Measurements from ENCODE around the gene ZFP36L1.

The ZFP36L1 gene, protein sequence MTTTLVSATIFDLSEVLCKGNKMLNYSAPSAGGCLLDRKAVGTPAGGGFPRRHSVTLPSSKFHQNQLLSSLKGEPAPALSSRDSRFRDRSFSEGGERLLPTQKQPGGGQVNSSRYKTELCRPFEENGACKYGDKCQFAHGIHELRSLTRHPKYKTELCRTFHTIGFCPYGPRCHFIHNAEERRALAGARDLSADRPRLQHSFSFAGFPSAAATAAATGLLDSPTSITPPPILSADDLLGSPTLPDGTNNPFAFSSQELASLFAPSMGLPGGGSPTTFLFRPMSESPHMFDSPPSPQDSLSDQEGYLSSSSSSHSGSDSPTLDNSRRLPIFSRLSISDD

DNA sequence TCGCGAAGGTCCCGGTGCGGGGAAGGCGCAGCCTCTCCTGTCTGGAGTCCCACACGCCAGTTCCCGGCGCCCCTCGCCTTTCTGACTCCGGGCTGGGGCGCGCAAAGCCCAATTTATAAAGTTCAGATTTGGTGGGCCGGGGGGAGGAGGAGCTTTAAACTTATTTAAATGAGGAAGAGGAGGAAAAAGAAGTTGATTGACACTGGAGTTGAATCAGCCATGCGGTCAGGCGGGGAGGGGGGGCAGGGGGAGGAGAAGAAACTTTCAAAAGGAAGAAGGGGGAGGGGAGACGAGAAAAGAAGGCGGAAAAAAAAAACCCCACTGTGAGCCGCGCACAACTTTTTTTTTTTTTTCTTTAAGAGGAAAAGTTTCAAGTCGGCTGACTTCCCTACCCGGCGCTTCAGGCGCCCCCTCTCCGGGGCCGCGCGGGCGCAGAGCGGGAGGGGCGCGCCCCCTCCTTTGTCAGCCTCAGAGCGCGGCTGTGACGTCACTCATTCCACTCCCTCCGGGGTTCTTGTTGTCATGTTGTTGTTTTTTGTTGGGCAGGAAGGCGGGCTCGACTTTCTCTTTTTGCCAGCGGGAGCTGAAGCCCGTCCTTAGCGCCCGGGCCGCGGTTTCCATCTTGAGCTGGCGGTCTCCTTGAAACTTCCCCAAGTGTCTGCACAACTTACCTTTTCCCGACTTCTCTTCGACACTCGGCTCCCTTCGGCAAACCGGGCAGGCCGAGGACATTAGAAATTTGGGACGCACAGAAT, at the start of gene ZFP36L1:
TSS of gene ZFP36L1 (minus strand) at position 89 of the 755 bp plus-strand sequence. CDS start 129 bp downstream, outside the sequence.
- peak; percentile 93 for DNase-seq (ENCODE audit: low spot score)

DNA sequence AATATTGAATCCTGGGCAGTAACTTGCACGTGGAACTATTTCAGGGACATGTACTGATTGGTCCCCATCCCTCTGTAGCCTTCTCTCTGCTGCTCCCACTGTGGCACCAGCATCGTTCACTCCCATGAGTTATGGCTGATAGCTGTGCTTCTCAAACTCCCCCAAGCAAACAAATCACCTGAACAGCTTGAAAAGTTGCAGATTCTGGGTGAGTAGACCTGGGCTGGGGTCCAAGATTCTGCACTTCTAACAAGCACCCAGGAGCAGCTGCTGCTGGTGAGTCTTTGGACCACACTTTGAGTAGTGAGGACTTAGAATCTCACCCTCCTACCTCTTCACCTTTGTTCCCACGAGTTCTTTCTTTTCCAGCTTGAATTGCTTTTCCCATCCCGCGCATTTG, 49.4 kb upstream of the ZFP36L1 start:
- DNase-seq (ENCODE audit: low spot score) = no peak

DNA sequence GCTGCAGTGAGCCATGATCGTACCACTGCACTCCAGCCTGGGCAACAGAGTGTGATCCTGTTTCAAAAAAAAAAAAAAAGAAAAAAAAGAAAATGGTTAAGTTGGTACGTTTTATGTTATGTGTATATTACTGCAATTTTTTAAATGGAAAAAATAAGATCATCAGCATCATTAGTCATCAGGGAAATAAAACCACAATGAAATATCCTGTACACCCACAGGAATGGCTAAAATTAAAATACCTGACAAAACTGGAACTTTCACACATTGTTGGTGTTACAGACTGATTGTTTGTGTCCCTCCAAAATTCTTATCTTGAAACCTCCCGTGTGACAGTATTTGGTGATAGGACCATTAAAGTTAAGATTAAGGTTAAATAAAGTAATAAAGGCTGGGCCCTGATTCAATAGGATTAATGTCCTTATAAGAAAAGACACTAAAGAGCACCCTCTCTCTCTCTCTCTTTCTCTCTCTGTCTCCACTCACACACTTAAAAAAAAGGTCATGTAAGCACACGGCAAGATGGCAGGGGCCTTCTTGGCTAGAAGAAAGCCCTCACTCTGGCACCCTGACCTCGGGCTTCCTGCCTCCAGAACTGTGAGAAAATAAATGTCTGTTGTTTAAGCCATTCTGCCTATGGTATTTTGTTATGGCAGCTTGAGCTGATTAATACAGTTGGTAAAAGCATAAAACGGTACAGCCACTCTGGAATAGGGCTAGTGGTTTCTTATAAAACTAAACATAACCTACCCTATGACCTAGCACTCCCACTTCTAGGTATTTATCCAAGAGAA, 48.3 kb upstream of the ZFP36L1 start:
- no peak for DNase-seq (ENCODE audit: low spot score)

DNA sequence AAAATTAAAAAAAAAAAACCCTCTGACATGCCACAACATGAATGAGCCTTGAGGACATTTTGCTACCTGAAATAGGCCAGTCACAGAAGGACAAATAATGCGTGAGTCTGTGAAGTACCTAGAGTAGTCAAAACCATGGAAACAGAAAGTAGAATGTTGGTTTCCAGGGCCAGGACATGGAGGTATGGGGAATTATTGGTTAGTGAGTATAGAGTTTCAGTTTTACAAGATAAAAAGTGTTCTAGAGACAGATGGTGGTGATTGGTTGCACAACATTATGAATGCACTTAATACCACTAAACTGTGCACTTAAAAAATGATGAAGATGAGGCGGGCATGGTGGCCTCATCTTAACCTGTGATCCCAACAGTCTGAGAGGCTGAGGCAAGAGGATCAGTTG, 47.6 kb upstream of the ZFP36L1 start:
- DNase-seq (ENCODE audit: low spot score) = no peak

DNA sequence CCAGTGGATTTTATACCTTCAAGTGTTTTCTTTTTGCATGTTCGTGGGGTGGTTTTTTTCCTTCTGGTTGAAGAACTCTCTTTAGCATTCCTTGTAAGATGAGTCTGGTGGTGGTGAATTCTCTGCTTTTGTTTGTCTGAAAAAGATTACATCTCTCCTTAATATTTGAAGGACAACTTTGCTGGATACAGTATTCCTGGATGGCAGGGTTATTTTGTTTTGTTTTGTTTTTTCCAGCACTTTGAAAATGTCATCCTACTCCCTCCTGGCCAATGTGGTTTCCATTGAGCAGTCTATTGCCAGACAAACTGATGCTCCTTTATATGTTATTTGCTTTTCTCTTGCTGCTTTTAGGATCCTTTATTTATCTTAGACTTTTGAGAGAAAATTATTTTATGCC, 43.2 kb upstream of the ZFP36L1 start:
- no peak for DNase-seq (ENCODE audit: low spot score)

DNA sequence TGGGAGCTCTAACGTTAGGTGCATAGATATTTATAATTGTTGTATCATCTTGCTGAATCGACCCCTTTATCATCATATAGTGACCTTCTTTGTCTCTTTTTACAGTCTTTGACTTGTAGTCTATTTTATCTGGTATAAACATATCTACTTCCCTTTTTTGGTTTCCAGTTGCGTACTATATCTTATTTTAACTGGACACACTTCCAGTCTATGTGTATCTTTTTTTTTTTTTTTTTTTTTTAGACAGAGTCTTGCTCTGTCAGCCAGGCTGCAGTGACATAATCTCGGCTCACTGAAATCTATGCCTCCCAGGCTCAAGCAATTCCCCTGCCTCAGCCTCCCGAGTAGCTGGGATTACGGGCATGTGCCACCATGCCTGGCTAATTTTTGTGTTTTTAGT, 41.9 kb upstream of the ZFP36L1 start:
- no peak for DNase-seq (ENCODE audit: low spot score)

DNA sequence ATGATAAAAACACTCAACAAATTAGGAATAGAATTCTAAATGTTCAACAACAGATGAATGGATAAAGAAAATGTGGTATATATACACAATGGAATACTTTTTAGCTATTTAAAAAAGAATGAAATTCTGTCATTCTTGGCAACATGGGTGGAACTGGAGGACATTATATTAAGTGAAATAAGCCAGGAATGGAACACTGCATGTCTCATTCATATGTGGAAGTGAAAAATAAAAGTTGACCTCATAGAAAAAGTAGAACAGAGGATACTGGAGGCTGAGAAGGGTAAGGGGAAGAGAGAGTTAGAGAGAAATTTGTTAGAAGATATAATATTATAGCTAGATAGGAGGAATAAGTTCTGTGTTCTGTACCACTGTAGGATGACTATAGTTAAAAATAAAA, 35.8 kb upstream of the ZFP36L1 start:
- no peak for DNase-seq (ENCODE audit: low spot score)

DNA sequence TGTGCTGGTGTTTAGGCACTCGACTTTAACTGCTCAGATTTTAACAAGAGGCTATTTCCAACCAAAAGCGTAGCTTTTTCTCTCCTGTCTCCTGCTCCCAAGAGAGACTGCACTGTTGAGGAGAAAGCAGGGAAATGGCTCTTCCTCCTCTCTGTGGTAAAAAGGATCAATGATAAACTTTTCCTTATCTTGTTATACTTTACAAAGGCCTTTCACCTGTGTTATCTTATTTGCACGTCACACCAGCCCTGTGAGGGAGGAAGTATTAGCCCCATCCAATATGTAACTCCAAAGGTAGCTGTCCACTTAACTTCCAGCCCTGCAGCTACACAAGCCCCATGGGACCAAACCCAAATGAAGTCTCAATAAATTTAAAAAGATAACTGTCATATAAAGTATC, 32.9 kb upstream of the ZFP36L1 start:
- no peak for DNase-seq (ENCODE audit: low spot score)

DNA sequence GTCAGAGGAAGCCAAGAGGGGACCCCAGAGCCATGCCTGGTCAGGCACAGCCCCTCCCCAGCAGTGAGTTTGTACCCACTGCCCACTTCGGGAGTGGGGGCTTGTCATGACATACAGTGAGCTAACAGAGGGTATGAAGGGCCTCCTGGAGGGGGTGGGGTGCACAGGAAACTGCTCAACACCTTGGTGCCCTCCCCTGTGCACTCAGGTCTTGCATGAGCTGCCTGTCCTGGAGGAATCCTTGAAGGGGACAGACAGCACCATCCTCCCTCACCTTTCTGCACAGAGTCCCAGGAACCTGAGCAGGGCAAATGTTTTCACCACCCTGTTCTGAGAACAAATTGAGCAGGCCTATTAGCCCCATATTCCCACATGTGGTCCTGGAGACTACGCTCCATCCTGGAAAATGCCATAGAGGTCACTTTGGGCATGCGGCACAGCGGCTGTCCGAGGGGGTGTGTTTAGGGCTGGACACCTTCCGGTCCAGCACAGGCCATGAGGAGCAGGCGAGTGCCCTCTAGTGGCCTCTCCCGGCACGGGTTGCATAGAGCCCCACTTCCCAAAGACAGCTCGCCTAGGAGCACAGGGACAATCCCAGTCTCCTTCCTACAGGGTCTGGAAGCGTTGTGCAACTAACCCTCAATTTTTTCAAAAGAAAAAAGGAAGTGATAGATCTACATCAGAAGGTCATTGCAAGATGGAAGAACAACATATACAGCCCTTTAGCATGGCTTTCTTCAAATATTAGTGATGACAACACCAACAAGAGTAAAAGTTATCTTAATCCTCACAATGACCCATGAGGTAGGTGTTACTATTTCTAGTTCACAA, 31.9 kb upstream of the ZFP36L1 start:
- peak; percentile 32 for DNase-seq (ENCODE audit: low spot score)

DNA sequence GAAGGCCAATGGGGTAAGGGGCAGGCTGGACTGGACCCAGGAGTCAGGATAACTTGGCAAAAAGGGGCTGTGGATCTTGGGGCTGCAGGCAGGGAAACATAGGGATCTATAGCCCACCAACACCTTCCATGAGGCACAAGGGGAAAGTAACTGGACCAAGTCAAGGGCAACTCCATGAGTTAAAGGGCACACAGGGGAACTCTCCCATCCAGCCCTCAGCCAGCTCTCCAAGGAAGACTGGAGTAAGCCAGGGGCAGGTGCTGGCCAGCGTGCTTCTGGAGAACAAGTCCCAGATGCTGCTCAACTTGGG, 31.3 kb upstream of the ZFP36L1 start:
- no peak for DNase-seq (ENCODE audit: low spot score)

DNA sequence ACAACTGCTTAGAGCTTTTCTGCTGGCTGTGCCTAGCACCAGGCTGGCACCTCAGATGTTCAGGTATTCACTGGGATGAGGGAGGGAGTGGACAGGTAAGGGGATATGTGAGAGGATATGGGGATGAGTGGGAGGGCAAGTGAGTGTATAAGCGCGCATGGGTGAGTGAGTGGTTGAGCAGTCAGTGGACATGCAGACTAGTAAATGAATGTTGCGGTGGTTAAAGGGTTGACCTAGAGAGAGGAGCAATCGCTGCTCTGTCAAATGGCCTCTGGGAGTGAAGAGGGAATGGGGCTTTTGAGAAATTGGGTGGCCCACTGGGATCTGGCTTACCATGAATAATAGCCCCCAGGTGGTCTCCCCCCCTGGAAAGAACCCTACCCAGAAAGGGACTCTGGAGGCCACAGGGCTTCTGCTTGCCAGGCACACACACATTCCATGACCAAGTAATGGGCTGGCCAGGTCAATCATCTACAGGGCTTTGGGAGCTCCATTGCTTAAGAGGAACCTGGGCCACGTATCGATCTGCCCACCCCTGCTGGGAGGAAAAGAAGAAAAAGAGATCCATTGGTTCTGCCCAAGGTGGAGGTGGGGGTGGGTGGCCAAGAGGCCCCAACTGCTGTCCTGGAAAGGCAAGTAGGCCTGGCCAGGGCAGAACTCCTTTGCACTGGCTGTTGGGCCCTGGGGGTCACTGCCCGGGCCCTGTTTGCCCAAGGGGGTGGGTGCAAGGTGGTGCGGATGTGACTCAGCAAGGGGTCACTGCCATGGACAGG, 30.8 kb upstream of the ZFP36L1 start:
- DNase-seq (ENCODE audit: low spot score) = no peak

DNA sequence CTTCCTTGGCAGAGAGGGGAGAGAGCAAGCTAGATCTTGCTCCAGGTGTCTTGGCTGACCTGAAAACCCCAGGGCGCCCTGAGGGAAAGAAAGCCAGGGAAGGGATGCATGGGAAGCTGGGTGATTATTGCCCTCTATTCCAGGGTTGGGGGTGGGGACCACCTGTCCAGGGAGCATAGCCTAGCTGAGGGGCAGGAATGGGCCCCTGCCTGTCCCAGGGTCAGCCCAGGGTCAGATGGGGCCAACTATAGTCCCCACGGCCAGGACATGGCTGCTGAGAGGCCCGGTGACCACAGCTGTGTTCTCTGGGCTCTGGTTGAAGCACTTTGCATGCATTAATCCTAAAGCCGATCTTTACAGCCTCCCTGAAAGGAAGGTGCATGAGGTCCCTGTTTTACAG, 30.1 kb upstream of the ZFP36L1 start:
- no peak for DNase-seq (ENCODE audit: low spot score)

DNA sequence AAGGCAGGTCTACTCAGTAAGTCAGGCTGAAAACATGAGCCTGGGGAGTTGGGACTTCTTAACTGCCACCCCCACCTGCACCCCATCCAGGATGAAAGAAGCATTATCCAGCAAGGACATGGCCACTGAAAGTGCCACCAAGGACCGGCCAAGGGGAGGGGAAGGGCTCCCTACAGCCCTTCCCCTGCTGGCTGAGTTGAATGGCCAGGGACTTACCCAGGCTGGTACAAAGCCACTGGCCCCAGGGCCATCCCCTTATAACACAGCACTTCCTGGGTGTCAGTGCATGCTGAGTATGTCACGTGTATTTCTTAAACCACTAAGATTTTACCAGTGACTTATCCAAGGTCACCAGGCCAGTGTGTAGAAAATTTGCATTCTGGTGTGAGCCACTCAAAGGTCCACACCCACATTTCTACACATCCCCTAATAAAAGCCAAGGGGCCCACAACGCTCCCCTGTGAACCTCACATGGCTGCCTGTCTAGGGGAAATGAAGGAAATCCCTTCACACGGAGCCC, 29.3 kb upstream of the ZFP36L1 start:
- DNase-seq (ENCODE audit: low spot score) = peak; percentile 30

DNA sequence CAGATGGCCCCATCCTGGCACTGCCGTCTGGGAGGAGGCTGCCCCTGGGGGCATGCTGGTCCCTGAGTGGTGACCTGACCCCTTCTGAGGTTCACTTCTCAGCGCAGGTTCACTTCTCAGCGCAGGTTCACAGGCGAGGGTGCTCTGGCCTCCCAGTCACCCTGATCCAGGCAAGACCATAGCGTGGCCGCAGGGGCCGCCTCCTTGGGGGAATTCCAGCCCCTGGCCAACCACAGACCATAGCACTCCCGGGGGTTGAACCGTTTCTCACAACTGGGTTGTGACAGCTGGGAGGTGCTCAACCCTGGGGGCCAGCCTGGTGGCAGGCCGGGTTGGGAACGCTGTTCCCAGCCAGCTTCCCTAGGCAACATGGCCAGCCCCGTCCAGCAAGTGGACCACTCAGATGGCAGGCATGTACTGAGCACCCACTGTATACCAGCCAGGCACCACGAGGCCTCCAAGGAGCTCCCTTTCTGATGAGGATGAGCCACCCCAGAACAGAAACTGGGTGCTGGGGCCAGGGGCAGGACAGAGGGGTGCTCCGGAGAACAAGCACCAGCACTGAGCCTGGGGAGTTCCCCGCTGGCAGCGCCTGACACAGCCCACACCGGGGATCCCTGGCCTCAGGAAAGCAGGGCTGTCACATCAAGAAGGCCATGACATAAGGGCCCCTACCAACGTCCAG, 28.3 kb upstream of the ZFP36L1 start:
- DNase-seq (ENCODE audit: low spot score) = no peak

DNA sequence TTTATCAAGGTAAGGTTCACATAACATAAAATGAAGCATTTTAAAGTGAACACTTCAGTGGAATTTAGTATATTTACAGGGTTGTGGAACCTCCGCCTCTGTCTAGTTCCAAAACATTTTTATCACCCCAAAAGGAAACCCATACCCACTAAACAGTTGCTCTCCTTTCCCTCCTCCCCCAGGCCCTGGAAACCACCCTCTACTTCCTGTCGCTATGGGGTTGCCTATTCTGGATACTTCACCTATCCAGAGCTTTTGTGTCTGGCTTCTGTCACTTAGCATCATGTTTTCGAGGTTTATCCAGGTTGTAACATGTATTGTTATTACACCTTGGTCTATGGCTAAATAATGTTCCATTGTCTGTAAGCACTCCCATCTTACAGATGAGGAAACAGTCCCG, 27.7 kb upstream of the ZFP36L1 start:
- DNase-seq (ENCODE audit: low spot score) = peak; percentile 54

DNA sequence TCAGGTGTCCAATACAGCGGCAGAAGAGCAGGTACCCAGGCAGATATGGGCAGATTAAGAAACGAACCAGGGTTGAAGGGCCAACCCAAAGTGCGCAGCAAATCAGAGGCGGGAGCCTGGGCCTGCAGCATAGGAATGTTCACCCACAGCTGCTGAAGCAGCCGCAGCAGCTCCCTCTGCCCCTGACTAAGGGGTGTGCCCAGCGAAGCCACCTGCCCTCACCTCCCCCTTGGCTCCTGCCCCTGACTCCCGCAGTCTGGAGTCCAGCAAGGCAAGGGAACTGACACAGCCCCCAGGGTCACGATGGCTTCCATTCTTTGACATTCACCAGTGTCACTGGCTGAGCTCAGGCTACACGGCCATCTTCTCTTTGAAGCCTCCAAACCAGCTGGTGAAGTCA, 27.3 kb upstream of the ZFP36L1 start:
- DNase-seq (ENCODE audit: low spot score) = no peak

DNA sequence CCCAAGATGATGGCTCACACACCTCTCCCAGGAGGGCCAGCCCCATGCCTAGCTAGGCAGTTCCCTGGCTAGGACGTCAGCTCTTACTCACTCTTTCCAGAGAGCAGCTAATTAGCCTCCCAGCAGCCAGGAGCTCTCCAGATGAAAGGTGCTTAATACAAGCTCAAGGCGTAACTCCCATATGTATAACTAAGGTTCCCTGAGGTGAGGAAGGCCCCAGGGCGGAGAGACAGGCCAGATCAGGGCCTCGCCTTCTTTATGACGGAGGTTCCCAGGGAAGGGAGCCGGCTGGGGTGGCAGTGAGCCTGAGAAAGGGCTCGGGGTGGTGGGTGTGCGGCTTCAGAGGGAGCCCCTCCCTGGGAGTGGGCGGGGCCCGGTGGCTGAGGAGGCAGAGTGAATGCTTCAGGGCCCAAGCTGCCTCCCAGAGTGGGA, 26.4 kb upstream of the ZFP36L1 start:
- no peak for DNase-seq (ENCODE audit: low spot score)

DNA sequence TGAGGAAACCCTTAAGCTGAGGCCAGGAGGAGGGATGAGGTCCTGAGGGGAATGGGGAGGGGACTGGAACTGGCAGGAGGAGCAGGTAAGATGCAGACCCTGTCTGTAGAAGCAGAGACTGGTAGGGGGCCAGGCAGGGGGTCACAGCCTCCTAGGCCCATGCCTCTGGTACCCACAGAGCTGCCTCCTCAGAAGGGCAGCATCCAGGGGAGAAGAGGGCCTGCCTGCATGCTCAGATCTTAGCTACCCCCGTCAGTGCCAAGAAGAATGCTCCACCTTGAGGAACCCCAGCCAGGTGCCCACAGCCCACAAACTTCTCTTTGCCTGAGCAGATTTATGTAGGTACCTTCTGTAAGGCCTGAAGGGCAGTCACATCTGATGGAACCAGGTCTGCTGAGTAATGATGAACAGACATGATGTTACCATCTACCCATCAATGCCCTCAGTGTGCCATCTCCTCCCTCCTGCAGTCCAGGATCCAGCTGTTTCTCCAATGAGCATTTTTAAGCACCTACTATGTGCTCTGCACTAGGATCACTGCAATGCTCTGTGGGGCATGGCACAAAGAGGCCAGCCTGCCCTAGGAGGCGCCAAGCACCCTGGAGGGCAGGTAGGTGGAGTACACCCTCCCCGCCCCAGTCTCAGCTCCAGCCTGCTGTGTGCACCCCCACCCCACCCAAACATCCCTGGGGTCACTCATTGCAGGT, 24.8 kb upstream of the ZFP36L1 start:
- DNase-seq (ENCODE audit: low spot score) = no peak

DNA sequence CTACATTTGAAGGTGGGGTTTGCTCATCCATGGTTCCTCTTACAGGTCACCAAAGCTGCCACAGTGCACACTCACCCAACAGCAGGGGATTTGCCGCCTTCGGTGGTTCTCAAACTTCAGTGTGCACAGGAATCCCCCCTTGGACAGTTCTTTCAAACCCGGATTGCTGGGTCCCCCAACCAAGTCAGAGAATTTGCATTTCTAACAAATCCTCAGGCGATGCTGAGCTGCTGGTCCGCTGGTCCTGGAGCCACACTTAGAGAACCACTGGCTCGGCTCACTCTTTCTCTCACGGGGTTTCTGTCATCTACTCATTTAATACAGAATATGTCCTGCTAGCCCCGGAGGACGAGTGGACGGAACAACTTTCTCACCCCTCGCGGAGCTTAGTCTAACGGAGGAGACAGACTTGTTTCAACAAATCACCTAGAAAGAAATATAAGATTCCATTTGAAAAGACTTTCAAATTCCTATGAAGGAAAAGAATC, 24.1 kb upstream of the ZFP36L1 start:
- DNase-seq (ENCODE audit: low spot score) = no peak

All from CD4-positive, alpha-beta T cell treated with Interleukin-15 for 4 hours (primary cell).